Stimulated activated CD8-positive, alpha-beta memory T cell treated with anti-CD3 and anti-CD28 coated beads, Interleukin-12 subunit alpha, Interleukin-12 subunit beta, amount 100 ng/mL, for 24 hours (primary cell): ENCODE data around the gene CTDSPL.
"Not testable (repeated sequence)": the region's sequence is repeated elsewhere in the genome, so short reads cannot be mapped to it uniquely, and the experiment has no call there.

Source experiments
- DNase-seq: peaks from one replicate; pipeline ENCODE4 v3.0.0-alpha.2; 2020; ENCODE audit errors: extremely low read depth

Gene CTDSPL

DNA sequence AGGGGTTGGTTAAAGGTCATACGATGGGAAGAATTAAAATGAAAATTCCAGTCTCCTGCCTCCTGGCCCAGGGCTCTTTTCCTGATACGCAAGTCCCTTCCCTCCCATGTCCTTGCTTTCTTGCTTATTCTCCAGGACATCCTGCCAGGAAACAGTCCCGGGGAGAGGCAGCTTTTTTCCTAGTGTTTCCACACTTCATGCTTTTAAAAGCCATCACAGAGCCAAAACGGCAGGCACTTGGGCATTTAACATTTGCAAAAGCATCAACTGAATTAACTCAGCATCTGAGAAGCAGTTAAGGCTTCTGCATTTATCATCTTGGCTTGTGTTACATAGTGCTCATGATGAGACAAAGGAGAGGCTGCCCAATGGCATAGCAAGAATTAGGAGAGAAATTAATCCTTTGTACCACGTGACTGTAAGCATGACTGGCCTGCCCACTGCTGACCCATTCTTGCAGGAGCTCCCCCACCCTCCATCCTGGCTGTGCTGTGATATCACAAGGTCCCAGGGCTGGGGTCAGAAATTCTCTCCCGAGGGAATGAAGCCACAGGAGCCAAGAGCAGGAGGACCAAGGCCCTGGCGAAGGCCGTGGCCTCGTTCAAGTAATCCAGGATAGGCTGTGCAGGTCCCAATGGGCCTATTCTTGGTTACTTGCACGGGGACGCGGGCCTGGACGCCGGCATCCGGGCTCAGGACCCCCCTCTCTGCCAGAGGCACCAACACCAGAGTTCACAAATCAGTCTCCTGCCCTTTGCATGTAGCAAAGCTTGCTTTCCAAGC is 107.3 kb downstream of the CTDSPL start:
- DNase-seq, result no peak

DNA sequence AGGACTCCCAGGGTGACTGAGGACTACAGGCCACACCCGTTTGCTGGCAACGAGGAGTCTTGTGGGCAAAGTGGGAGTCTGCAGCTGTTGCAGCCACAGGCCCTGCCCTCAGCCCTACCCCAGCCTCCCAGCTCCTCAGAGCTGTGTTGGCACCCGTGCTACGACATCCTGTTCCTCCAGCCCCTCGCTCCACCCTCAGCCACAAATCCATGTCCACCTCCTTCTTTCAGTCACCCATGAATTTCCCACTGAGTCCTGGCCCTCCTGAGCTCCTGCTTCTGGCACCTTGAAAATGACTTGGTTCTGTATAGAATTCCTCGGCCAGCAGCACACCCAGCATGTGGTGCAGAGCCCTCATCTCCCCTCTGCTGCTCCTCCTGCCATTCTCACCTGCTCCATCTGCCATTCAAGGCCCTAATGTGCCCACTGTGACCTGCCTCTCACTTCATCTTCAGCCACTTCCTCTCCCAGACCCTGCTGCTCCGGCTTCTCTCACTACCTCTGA is 108.0 kb downstream of the CTDSPL start:
- DNase-seq, result no peak

DNA sequence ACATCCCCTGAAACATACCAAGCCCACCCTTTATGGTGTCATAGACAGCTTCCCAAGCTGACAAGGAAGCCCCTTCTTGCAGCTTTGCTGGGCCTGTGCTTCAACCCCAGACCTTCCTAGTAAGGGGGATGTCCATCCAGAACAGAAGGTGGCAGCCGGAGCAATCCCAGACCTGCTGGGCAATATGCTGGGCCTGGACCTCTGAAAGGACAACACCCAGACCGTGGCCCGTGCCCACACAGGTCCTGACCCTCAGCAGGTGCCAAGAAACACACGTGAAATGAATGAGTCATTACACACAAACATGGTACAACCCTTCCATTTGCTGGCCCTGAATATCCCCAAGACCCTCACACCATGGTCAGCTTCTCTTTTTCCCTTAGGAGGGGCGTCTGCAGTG is 109.1 kb downstream of the CTDSPL start:
- DNase-seq, result no peak

DNA sequence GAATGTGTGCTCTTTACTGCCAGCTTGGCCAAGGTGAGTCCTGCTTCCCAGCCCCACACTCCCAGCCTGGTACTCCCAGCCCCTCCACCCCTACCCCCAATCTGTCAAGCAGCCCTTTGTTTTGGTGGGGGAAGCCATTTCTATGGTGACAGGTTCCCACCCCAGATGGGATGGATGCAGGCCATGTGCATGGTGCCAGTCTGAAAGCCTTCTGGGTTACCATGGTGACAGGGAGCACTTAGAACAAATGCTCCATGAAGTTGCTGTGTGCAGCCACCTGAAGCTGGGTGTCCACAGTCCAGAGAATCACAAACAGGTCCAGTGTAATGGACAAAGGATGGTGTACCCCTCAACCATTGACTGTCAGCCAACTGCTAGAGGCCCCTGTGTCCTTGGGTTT is 109.8 kb downstream of the CTDSPL start:
- no peak for DNase-seq

DNA sequence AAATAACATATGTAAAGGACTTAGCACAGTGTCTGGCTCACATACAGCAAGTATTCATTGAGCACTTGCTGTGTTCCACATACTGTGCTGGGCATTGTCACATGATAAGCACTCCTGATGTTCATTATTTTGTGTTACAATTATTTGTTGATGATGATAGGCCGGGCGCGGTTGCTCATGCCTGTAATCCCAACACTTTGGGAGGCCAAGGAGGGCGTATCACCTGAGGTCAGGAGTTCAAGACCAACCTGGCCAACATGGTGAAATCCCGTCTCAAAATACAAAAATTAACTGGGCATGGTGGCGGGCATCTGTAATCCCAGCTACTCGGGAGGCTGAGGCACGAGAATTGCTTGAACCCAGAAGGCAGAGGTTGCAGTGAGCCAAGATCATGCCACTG is 110.4 kb downstream of the CTDSPL start:
- DNase-seq, result not testable (repeated sequence)

DNA sequence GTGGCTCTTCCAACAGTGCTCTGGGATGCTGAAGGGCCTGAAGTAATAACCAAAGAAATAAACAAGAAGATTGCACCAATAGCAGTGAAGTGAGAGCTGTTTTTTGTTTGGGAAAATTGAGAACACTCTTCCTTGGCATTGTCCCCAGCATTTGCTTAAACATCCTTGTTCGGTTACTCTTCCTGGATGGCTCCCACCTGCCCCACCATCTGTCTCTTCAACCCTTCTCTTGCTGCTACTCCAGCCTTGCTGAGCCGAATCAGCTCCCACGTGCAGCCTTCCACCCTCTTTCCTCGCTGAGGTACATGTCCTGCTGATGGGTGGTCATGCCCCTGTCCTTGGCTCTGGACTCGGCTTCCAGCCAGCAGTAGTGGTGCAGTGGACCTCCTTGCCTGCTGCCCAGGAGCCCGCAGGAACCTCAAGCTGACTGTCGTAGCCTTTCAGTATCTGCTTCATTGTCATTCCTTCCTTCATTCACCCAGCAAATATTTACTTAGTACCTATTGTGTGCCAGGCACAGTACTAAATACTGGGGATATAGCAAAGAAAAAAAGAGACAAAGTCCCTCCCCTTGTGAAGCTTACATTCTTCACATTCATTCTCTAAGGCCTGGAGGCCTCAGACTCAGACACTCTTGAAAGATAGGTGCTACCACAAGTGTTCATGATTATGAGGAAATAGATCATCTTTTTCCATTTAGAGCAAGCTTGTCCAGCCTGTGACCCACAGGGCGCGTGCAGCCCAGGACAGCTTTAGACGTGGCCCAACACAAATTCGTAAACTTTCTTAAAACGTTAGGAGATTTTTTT is 111.8 kb downstream of the CTDSPL start:
- DNase-seq, result no peak

DNA sequence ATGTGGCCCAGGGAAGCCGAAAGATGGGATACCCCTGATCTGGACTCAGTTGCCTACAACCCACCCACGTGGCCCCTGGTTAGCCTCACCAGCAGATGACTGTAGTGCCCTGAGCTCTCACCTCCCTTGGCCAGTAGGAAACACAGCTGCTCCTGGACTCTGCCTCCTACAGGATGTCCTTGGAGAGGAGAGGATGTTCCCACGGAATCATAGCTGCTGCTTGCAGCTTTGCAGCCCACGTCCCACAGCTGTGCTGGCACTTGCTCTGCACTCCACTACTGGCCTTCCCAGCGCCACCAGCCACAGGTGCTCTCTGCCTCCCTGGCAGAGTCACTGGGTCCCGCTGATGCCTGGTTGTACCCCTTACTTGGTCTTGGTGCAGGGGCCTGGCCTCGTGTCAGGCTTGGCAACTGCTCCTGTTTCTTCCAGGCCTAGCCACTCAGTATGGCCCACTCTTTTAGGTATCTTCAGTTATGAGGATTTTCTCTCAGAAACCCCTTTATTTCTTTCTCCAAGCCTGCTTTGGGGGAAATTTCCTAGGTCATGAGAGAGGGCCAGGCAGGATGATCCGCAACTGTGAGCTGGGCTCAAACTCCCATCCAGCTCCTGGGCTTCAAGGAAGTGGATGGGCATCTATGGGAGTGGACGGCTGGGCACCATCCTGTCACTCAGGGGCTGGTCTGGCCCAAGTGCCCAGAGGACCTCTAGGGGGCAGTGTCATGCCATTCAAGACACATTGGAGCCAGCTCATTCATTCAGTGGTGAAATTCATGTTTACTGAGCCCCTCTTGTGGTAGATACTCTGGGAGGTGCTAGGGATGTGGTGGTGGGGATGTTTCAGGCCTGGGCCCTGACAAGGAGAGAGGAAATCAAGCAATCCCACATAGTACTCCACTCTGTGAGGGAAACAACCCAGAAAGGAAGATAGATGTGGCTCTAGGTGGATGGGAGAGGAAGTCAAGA is 112.7 kb downstream of the CTDSPL start:
- peak; percentile 32 for DNase-seq

DNA sequence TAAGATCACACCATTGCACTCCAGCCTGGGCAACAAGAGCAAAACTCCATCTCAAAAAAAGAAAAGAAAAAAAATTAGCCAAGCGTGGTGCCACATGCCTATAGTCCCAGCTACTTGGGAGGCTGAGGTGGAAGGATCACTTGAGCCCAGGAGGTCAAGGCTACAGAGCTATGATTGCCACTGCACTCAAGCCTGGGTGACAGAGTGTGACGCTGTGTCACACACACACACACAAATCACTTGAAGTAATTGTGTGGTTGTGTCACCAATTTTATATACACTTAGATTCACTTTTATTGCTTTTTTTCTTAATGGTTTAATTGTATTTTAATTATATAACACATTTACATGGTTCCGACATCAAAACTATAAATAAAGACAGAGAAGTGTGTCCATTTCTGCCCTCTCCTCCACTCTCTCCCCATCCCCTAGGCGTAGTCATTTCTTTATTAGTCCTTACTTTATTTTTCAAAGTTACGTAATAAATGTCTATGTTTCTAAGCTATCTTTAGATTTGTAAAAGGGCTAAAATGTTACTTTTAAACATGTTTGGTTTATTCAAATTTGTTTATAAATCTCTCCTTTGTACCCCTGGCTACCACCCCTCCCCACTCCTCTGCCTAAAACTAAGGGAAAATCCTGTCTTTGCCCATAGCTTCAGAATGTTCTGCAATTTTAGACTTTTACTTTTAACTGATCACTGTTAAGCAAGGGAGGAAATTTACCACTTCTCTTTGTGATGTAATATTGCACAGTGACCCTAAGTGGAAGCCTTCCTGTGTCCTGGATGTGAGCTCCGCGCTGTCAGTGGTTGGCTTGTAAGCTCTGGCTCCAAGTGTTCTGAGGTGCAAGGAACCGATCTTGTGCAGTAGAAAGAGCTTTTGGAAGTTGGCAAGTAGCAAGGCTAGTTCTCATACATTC is 118.1 kb downstream of the CTDSPL start:
- DNase-seq, result no peak

DNA sequence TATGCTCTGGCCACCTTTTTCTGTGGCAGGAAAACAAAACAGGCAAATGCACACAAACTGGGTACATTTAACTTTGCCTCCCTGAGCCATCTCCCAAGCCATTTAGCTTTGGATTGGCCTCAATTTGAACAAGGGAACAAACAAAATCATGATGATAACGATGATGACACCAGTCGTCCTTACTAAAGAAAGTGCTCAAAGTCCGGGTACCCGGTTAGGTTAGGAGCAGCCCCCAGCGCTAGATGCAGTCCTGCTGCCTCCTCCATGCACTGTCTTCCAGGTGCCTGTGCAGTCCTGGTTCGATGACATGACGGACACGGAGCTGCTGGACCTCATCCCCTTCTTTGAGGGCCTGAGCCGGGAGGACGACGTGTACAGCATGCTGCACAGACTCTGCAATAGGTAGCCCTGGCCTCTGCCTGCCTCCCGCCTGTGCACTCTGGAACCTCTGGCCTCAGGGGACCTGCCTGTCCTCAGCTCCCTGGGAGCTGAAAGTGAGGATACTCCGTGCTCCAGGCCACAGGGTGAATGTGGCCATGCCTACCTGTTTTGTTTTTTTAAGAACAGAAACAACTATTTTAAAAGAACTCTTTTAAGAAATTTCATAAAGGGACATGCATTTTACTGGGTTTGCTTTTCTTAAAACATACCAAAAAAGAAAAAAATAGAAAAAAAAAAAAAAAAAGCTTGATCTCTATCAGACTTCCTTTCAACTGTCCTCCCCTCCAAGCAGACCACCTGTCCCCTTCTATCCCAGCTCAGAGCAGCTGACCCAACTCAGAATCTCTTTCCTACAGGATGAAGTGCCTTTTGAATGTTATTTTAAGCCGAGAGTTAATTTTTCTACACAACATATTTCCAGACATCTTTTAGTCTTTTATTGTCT is 119.0 kb downstream of the CTDSPL start:
- DNase-seq, result no peak

DNA sequence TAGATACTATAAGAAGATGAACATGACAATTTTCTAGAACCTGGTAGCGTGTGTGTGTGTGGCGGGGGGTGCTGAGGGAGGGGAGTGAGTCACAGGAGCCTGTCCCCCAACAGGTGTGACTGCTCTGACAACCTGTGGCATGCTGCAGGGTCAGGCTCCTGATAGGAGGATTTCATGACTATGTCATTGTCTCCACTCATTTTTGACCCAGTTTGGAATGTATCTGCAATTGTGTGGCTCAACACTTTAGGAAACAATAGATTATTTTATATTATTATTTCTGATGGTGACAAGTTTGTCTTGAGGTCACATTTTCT is 119.6 kb downstream of the CTDSPL start:
- no peak for DNase-seq

DNA sequence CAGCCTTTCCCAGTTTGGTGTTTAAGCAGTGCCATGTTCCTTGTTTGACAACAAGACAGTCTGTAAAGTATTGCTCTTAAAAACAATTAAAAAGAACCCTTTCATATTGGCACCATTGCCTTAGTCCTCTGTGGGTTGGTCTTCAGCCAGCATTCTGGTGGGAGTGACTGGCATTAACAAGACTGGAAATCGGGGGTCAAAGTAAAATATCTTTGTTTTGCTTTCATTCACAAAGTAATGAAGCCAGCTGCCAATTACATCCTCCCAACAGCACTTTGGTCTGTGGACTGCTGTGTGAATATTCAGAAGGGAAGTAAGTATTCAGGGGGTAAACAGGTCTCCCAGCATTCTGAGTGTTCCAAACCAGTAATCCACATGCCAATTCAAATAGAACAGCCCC is 120.7 kb downstream of the CTDSPL start:
- DNase-seq, result no peak

DNA sequence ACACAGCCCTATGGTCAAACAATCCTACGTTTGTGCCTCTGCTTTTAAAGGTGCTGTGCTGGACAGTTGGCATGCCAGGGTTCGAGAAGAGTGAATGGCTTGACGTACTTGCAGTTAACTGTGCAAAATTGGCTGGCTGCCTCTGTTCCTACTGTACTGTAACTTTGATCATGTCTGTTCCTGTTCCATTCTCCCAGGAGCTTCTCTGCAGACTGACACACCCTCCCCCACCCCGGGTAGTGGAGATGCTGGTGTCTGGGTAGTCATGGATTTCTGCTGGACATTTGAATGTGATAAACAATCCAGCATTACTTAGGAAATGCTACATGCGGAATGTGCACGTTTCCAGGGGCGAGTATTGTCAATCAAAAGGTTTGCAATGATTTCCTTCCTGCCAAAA is 122.4 kb downstream of the CTDSPL start:
- DNase-seq, result no peak

DNA sequence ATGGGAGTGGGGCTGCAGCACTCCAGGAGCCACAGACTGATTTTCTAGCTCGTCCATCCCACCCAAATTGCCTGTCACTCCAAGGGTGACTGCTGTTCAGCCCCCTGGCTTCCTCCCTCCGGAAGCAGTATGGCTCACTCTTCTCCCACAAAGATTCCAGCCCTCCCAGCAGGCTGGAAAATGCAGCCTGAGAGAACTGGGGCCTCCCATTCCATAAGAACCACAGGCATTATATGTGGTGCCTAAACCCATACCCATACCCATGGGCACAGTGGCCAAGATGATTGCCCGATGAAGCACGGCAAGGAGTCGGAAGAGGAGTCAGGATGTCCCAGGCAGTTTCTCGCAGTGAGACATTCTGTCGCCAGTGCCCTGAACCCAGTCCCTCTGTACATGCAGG is 122.9 kb downstream of the CTDSPL start:
- DNase-seq, result no peak

DNA sequence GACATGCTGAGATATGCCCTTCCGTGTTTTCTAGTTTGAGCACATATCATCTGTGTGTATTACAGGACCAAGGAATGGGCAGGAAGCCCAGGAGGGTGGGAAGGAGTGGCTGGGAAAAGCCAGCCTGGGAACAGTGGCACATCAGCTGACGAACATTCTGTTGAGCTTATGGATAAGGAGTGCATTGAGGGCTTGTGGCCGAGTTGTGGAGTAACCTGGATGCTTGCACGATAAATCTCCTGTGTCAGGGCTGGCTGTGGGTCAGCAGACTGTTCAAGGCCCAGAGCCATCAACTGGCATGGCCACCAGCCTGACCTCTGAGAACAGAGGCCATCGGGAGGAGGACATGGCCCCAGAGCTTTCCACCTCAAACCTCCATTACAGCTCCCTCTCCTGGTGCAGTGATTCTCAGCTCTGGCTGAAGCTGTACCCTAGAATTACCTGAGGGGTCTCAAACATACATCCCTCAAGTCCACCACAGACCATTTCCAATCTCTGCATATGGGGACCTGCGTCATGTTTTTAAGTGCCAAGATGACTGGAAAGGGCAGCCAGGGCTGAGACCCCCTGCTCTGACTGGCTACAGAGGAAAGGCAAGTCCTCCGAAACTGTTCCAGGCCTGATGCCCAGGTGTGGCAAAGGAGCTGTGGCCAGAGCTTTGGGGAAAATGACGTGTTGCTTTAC is 124.1 kb downstream of the CTDSPL start:
- DNase-seq, result no peak

DNA sequence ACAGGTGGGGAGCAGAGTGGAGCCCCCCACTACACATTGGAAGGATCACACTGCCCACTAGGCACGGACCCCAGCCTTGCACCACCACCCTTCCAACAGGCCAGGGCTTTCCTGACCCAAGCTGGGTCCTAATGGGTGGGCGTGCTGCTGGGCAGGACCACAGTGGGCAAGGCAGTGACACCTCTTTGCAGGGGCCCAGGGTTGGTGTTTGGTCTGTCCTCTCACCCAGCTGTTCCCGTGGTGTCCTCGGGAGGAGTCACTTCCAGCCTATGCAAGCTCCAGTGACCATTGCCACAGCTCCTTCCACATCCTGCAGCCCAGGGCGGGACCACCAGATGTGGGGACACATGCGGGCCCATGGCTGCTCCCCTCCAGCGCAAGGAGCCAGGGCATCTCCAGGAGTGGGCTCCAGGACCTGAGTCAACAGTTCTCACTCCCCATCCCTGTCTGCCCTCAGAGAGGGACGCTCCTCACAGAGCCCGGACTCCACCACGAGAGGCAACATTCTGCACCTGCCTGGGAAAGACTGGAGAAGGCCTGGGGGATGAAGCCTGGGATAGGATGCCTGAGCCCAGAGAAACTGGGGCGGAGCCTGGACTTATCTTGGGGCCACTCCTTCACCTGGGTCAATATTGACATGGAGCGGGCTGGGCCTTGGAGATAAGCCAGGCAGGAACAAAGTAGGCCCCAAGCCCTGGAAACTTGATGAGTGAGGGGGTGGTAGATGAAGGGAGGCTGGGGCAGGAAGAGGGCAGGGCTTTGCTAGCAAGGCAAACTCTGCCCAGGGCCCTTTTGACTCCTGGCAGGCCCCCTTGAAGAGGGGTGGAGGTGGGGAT is 125.0 kb downstream of the CTDSPL start:
- no peak for DNase-seq

DNA sequence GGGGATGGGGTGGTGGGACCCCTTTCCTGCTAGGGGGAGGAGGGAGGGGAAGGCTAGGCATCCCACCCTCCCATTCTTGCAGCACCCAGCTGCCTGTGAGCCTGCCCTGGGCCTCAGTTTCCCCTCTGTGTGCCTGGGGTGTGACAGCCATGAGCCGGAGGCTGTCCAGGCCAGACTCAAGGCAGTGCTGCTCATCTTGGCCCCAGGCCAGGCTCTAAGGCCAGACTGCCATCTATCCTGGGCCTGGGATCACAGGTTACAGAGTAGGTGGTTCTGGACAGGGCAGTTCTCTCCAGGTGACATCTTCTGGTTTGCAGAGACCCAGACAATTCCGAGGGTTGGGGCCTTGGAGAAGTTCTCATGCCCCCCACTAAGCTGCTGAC is 125.6 kb downstream of the CTDSPL start:
- no peak for DNase-seq

DNA sequence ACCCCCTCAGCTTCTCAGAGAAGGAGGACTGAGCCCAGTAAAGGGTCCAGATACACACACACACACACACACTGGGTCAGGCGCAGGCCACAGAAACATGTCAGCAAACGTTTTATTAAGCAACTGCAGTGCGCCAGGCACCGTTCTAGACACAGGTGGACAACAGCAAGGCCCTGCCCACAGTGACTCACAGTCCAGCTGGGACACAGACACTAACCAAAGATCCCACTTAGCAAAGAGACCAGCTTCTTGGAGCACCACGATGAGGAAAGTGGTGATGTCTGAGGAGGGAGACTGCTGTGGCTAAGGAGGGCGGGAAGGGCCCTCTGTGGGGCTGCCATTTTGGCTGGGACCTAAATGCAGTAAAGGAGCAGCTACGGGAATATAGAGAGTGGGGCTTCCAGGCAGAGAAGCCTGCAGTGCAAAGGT is 126.1 kb downstream of the CTDSPL start:
- DNase-seq, result no peak

DNA sequence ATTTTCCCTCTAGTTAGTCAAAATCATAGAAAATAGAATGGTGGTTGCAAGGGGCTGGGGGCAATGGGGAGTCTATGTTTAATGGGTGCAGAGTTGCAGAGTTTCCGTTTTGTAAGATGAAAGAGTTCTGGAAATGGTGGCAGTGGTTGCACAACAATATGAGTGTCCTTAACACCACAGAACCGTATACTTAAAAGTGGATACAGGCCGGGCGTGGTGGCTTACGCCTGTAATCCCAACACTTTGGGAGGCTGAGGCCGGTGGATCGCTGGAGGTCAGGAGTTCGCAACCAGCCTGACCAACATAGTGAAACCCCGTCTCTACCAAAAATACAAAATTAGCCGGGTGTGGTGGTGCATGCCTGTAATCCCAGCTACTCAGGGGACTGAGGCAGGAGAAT is 126.7 kb downstream of the CTDSPL start:
- DNase-seq, result not testable (repeated sequence)
